K562 (cell line): ENCODE data around the gene TMEM138. TPM values are rescaled to one million over a fixed set of nuclear protein-coding genes. Genes with fewer than 3 reads are reported as not detected.

Source experiments
- ATAC-seq: fragments of 200-7000 bp; cut with Tn5 transposase; 3 replicates; pipeline ENCODE4 v1.9.1; 2020; ENCODE audit warnings: moderate library complexity
- BruUV-seq: library from RNA; stranded (reverse); fragments of 400-500 nt; replicated peaks from 2 replicates; lab custom pipeline; 2021; lab: Mats Ljungman, UMichigan
- CTCF ChIA-PET: fragments of 300-600 bp; formaldehyde crosslinking; extraction: SDS; loops from one replicate; lab custom pipeline; 2021; ENCODE audit warnings: low intra/inter-chr PET ratio; lab: Yijun Ruan, JAX
- POLR2A ChIA-PET: fragments of 300-600, 350-650 bp; sonication (Branson Sonifier 250); formaldehyde crosslinking; extraction: SDS; loops from one replicate; lab custom pipeline; 2021; ENCODE audit warnings: antibody characterized with exemption, inconsistent platforms; lab: Yijun Ruan, JAX
- DNase-seq, 4 experiments: peaks; one replicate each; pipeline versions ENCODE4 v3.0.0 to v3.0.0-alpha.2; 2011 to 2018; ENCODE audit warnings: low spot score in 3 of 4, mixed read lengths in 3 of 4; ENCODE audit errors: extremely low read depth in 1 of 4
- FAIRE-seq: peaks from 2 replicates; lab custom pipeline; 2011; peaks lifted over from hg19 to GRCh38; lab: Jason Lieb, UNC
- H2AFZ ChIP-seq: 2 replicates; pipeline ENCODE4 v1.6.0; 2011; ENCODE audit warnings: low read depth, low read length, control low read depth, inconsistent platforms
- H3K27ac ChIP-seq: fragments of 200-600 bp; 3 replicates; pipeline ENCODE4 v1.8.0; 2011; ENCODE audit warnings: low read depth, mild to moderate bottlenecking, control low read depth, inconsistent platforms, low read length, moderate library complexity, mixed read lengths; ENCODE audit errors: extremely low read depth
- H3K27me3 ChIP-seq, 2 experiments: fragments of 300-600 bp in 1 of 2; 2 replicates in 1 of 2; 3 replicates in 1 of 2; pipeline versions ENCODE4 v1.6.0 to v1.8.0; 2011; ENCODE audit warnings: inconsistent platforms in 2 of 2, low read length in 2 of 2, mild to moderate bottlenecking in 1 of 2, mixed read lengths in 1 of 2, moderate library complexity in 1 of 2; ENCODE audit not compliant: control insufficient read depth in 2 of 2, insufficient read depth in 2 of 2
- H3K36me3 ChIP-seq: fragments of 300-600 bp; 3 replicates; pipeline ENCODE4 v1.8.0; 2011; ENCODE audit warnings: mild to moderate bottlenecking, low read length, inconsistent platforms; ENCODE audit not compliant: control insufficient read depth, insufficient read depth
- H3K4me1 ChIP-seq, 2 experiments: fragments of 200-600 bp in 1 of 2; replicated peaks in 1 of 2; 2 replicates in 1 of 2; 3 replicates in 1 of 2; pipeline versions ENCODE4 v1.5.1 to v1.8.0; 2011; ENCODE audit warnings: inconsistent platforms in 2 of 2, low read length in 2 of 2, mild to moderate bottlenecking in 1 of 2, mixed read lengths in 1 of 2, moderate library complexity in 1 of 2; ENCODE audit not compliant: control insufficient read depth in 2 of 2, insufficient read depth in 2 of 2
- H3K4me2 ChIP-seq: 2 replicates; pipeline ENCODE4 v1.6.1; 2011; ENCODE audit warnings: low read length, control low read depth, inconsistent platforms, mixed read lengths; ENCODE audit not compliant: insufficient read depth
- H3K4me3 ChIP-seq: fragments of 200-600 bp; sonication (generic), shearing (Covaris generic); 2 replicates; pipeline ENCODE4 v1.5.1; 2016; ENCODE audit warnings: control low read depth, inconsistent platforms
- H3K79me2 ChIP-seq: fragments of 200-600 bp; 3 replicates; pipeline ENCODE4 v1.8.0; 2011; ENCODE audit warnings: low read length, inconsistent platforms; ENCODE audit not compliant: control insufficient read depth, insufficient read depth
- H3K9ac ChIP-seq, 2 experiments: 2 replicates each; pipeline versions ENCODE4 v1.6.0 to v1.6.1; 2011; ENCODE audit warnings: low read depth in 2 of 2, low read length in 2 of 2, control low read depth in 1 of 2, inconsistent platforms in 1 of 2, mild to moderate bottlenecking in 1 of 2, mixed read lengths in 1 of 2; ENCODE audit not compliant: insufficient read depth in 1 of 2
- H3K9me1 ChIP-seq: one replicate; pipeline ENCODE4 v1.6.0; 2011; ENCODE audit warnings: inconsistent platforms, mild to moderate bottlenecking, low read length, moderate library complexity; ENCODE audit not compliant: control insufficient read depth, insufficient read depth
- H3K9me3 ChIP-seq: replicated peaks from 2 replicates; pipeline ENCODE4 v1.5.1; 2011; ENCODE audit warnings: low read depth, low read length, inconsistent platforms; ENCODE audit not compliant: control insufficient read depth, insufficient read depth
- H4K20me1 ChIP-seq: replicated peaks from 2 replicates; pipeline ENCODE4 v1.6.1; 2011; ENCODE audit warnings: low read length, inconsistent platforms, mixed read lengths; ENCODE audit not compliant: control insufficient read depth, insufficient read depth
- CTCF ChIP-seq, 3 experiments: IDR thresholded peaks in 2 of 3; conservative IDR thresholded peaks in 1 of 3; 2 replicates each; pipeline ENCODE4 v1.5.1; 2011 to 2012; ENCODE audit warnings: low read length in 3 of 3, mild to moderate bottlenecking in 3 of 3, control low read depth in 2 of 3, improper control_type of control experiment in 1 of 3, inconsistent platforms in 1 of 3, low read depth in 1 of 3, mixed read lengths in 1 of 3, moderate library complexity in 1 of 3; ENCODE audit not compliant: insufficient read depth in 2 of 3
- EGR1 ChIP-seq: fragments of 450-650 bp; conservative IDR thresholded peaks from 2 replicates; pipeline ENCODE4 v1.6.1; 2017; ENCODE audit warnings: mild to moderate bottlenecking
- HMG20A ChIP-seq: fragments of 450-650 bp; formaldehyde crosslinking; conservative IDR thresholded peaks from 2 replicates; pipeline ENCODE4 v1.4.0; 2020; ENCODE audit warnings: mild to moderate bottlenecking, mixed read lengths
- RAD21 ChIP-seq, 2 experiments: fragments of 250-450 bp in 1 of 2; fragments of 450-650 bp in 1 of 2; sonication (Bioruptor Pico) in 1 of 2; formaldehyde crosslinking in 1 of 2; IDR thresholded peaks in 1 of 2; conservative IDR thresholded peaks in 1 of 2; 2 replicates each; pipeline versions ENCODE4 v1.4.0 to v1.8.0; 2020 to 2022; ENCODE audit warnings: mild to moderate bottlenecking in 2 of 2, moderate library complexity in 1 of 2
- RFX1 ChIP-seq: fragments of 450-650 bp; IDR thresholded peaks from 2 replicates; pipeline ENCODE4 v1.6.1; 2016; ENCODE audit warnings: mild to moderate bottlenecking, moderate library complexity
- SMARCA4 ChIP-seq: fragments of 450-650 bp; IDR thresholded peaks from 2 replicates; pipeline ENCODE4 v1.6.1; 2016
- ZFP36 ChIP-seq: fragments of 150-350 bp; IDR thresholded peaks from 2 replicates; pipeline ENCODE4 v1.6.1; 2018; ENCODE audit warnings: low read length, low read depth; ENCODE audit not compliant: partially characterized antibody
- ZNF431 ChIP-seq: sonication (generic); formaldehyde crosslinking; IDR thresholded peaks from 2 replicates; pipeline ENCODE4 v1.8.0; 2022; ENCODE audit warnings: mild to moderate bottlenecking, missing genetic modification reagents
- WGBS: fragments of 100-300 bp; shearing (Covaris generic); methylation state at CpG from one replicate; pipeline ENCODE4 v1.1.6; 2016; ENCODE audit warnings: low coverage, mixed read lengths; ENCODE audit not compliant: insufficient coverage; ENCODE audit errors: missing lambda C conversion rate; 5-methylcytosine and 5-hydroxymethylcytosine counted together
- in situ Hi-C: fragments of 300-500 bp; cut with MboI; formaldehyde crosslinking; loops from 4 replicates; pipeline ENCODE4 v1.15.0; 2018; ENCODE audit warnings: inconsistent platforms, mixed read lengths
- intact Hi-C: fragments of 100-400 bp; cut with micrococcal nuclease; formaldehyde crosslinking; loops from 2 replicates; pipeline ENCODE4 v1.14.2; 2022
- polyA plus RNA-seq, 8 experiments: library from polyadenylated mRNA; depleted of rRNA in 4 of 8; stranded (reverse) in 5 of 8; unstranded in 3 of 8; fragments of >200 nt; fragmentation: Nextera tagmentation in 2 of 8; fragmentation: Illumina TruSeq in 1 of 8; extraction: Ambion mirVana in 2 of 8; extraction: Trizol in 1 of 8; gene quantifications; 2 replicates each; pipeline versions ENCODE4 v1.2.1 to v1.2.3, GENCODE V29; 2011 to 2014; ENCODE audit warnings: inconsistent platforms in 1 of 8, missing spikeins in 1 of 8
- total RNA-seq, 7 experiments: library from RNA; depleted of rRNA in 6 of 7; stranded (reverse); fragments of >200 nt in 6 of 7; fragmentation: Illumina TruSeq in 2 of 7; extraction: Trizol in 2 of 7; gene quantifications; 2 replicates each; pipeline versions ENCODE4 v1.2.1 to v1.2.3, GENCODE V29; 2011 to 2021; ENCODE audit warnings: low replicate concordance in 1 of 7

Gene TMEM138
- total and polyA plus RNA-seq, 9 of the 15 experiments (the other 6 are each of a cell fraction or from before 2014, with no cell fraction given) = 23.2 to 168 (median 63.1) TPM

DNA sequence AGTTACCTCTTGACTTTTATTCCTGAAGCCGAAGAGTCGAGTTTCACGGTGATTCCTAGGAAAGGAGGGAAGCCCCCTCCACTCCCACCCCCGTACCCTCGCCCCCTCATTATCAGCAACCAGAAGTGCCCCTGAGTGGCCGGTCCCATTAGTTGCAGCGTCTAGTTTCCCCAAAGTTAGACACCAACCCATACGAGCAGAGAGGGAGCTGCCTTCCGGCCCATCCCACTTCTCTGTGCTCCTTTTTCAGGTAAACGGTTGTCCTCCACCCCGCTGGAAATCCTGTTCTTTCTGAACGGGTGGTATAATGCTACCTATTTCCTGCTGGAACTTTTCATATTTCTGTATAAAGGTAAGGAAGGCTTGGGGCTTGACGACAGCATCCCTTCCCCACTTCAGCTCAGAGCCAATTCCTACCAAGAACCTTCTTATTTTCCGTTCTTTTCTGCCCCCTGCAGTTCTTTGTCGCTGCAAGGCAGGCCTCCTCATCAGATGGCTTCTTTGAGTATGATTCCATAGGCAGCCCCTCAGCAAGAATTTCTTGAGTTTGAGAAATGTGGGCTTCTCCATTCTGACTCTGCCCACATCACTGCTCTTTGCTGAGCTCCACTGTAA lies 30.9 kb downstream of the TMEM138 start:
- CTCF ChIA-PET = interaction anchor here (0.5 kb wide), 1 partner anchor 238 kb away, joined by 7 read pairs; no protein-coding TSS in a partner anchor
- in situ Hi-C loops = no loop called here

More for the DNA sequence above, 30.9 kb downstream of the TMEM138 start:
- 20% methylated on average over 15 of the region's 15 CpGs for WGBS
- peak overlapping the region; percentile 64; the same call in 2 of the 3 replicates for H3K27ac ChIP-seq
- TF ChIP-seq CTCF (IDR thresholded peaks at IDR 0.05 in 2 of 3, conservative IDR thresholded peaks at IDR 0.05 in 1 of 3; ENCODE audit: insufficient read depth in 2 of 3, low read depth in 1 of 3, low read length in 3 of 3) = peak; percentile 40 to 42 (median 42)
- TF ChIP-seq RFX1 = no peak
- no peak for TF ChIP-seq SMARCA4
- 0 out of 2 replicates have a peak, but pooled peaks have one; percentile 8 for TF ChIP-seq EGR1
- no peak for TF ChIP-seq ZFP36
- TF ChIP-seq HMG20A (CRISPR knock-in tag) = no peak
- TF ChIP-seq RAD21 (CRISPR knock-in tag; conservative IDR thresholded peaks at IDR 0.05 in 1 of 2, IDR thresholded peaks at IDR 0.05 in 1 of 2) = peak in 1 of 2 experiments; percentile 37; a peak in 2 of 4 replicates
- no peak for TF ChIP-seq ZNF431 (CRISPR knock-in tag)
- TF ChIP-seq, all 486 proteins: peak for 3
- Histone ChIP-seq H3K9me1 (no peaks in the 10 kb centered on the region), H3K4me2 (peak overlapping the region; percentile 79), H3K9ac (peak overlapping the region; percentile 57 to 89; a peak in 3 of 4 replicates), H4K20me1 (no peaks in the 10 kb centered on the region), H3K4me3 (peak overlapping the region; percentile 38), H2AFZ (peak overlapping the region; percentile 85), H3K36me3 (no peaks in the 10 kb centered on the region; the same call in 1 of the 3 replicates), H3K79me2 (no peaks in the 10 kb centered on the region), H3K27me3 (no peaks in the 10 kb centered on the region; a peak in 1 of 5 replicates), H3K9me3 (peaks cover 9% of the 10 kb centered on the region; the same call in 1 of the 2 replicates), H3K4me1 (peaks cover 0 to 14% of the 10 kb centered on the region in 2 experiments; a peak in 2 of 5 replicates)
- DNase-seq (peak in 2 of 4 experiments; percentile 39 to 45), FAIRE-seq (peak; percentile 79), ATAC-seq (peak; percentile 81)
- no TSS peak for BruUV-seq
- POLR2A ChIA-PET = interaction anchor here (0.6 to 1.8 kb wide), 6 partner anchors 8 to 96 kb away, joined by 3 to 15 read pairs (median 3); partner anchors contain the start of genes CPSF7 and SDHAF2
- intact Hi-C loops = no loop called here
